GM23338 (cell line): ENCODE measurements around the gene ETV6. TPM values are rescaled to one million over a fixed set of nuclear protein-coding genes. Genes with fewer than 3 reads are reported as not detected.

Experiments
- ATAC-seq: fragments of 200-7000 bp; cut with Tn5 transposase; 3 replicates; pipeline ENCODE4 v1.9.1; 2020
- DNase-seq: peaks from one replicate; pipeline ENCODE4 v3.0.0-alpha.2; 2015; ENCODE audit warnings: low spot score
- H2AFZ ChIP-seq: fragments of 200-600 bp; sonication (generic); 2 replicates; pipeline ENCODE4 v1.8.0; 2016; ENCODE audit warnings: antibody characterized with exemption, mild to moderate bottlenecking, moderate library complexity
- H3F3A ChIP-seq: fragments of 200-600 bp; sonication (generic); replicated peaks from 2 replicates; pipeline ENCODE4 v1.8.0; 2017; ENCODE audit warnings: antibody characterized with exemption, mixed run types, low read depth
- H3K27ac ChIP-seq: fragments of 200-600 bp; sonication (generic); 2 replicates; pipeline ENCODE4 v1.6.1; 2016; ENCODE audit warnings: low read depth
- H3K27me3 ChIP-seq: fragments of 200-600 bp; sonication (generic); 2 replicates; pipeline ENCODE4 v1.8.0; 2016; ENCODE audit warnings: mild to moderate bottlenecking, mixed run types, moderate library complexity; ENCODE audit not compliant: insufficient read depth
- H3K36me3 ChIP-seq: fragments of 200-600 bp; sonication (generic); 2 replicates; pipeline ENCODE4 v1.8.0; 2016; ENCODE audit warnings: mild to moderate bottlenecking; ENCODE audit not compliant: insufficient read depth
- H3K4me1 ChIP-seq: fragments of 200-600 bp; sonication (generic); 2 replicates; pipeline ENCODE4 v1.8.0; 2016; ENCODE audit warnings: mild to moderate bottlenecking, moderate library complexity; ENCODE audit not compliant: insufficient read depth
- H3K4me2 ChIP-seq: fragments of 200-600 bp; sonication (generic); 2 replicates; pipeline ENCODE4 v1.7.1; 2017; ENCODE audit warnings: mixed run types
- H3K4me3 ChIP-seq: fragments of 200-600 bp; sonication (generic); 2 replicates; pipeline ENCODE4 v1.6.1; 2016; ENCODE audit warnings: mixed run types
- H3K79me2 ChIP-seq: fragments of 200-600 bp; sonication (generic); replicated peaks from 2 replicates; pipeline ENCODE4 v1.8.0; 2017; ENCODE audit warnings: mild to moderate bottlenecking; ENCODE audit not compliant: insufficient read depth
- H3K9me2 ChIP-seq: fragments of 200-600 bp; sonication (generic); 2 replicates; pipeline ENCODE4 v1.8.0; 2017; ENCODE audit not compliant: insufficient read depth
- H4K20me1 ChIP-seq: fragments of 200-600 bp; sonication (generic); replicated peaks from 2 replicates; pipeline ENCODE4 v1.8.0; 2017; ENCODE audit warnings: mild to moderate bottlenecking; ENCODE audit not compliant: insufficient read depth
- H3K27ac Mint-ChIP-seq: 2 replicates; pipeline ENCODE4 v1.8.0; 2020; ENCODE audit warnings: inconsistent platforms, mild to moderate bottlenecking, moderate library complexity, mixed read lengths
- H3K27me3 Mint-ChIP-seq: 3 replicates; pipeline ENCODE4 v1.8.0; 2022; ENCODE audit warnings: low read depth, mild to moderate bottlenecking, moderate library complexity, mixed read lengths, inconsistent platforms; ENCODE audit not compliant: insufficient read depth, poor library complexity
- H3K36me3 Mint-ChIP-seq: 3 replicates; pipeline ENCODE4 v1.8.0; 2021; ENCODE audit warnings: low read depth, mild to moderate bottlenecking, inconsistent platforms, moderate library complexity, mixed read lengths
- H3K4me1 Mint-ChIP-seq: 3 replicates; pipeline ENCODE4 v1.8.0; 2020; ENCODE audit warnings: mild to moderate bottlenecking, inconsistent platforms, mixed read lengths
- H3K4me3 Mint-ChIP-seq: 3 replicates; pipeline ENCODE4 v1.8.0; 2021; ENCODE audit warnings: moderate library complexity, mild to moderate bottlenecking, inconsistent platforms, mixed read lengths
- H3K9me3 Mint-ChIP-seq: 3 replicates; pipeline ENCODE4 v1.8.0; 2020; ENCODE audit warnings: moderate library complexity, mild to moderate bottlenecking, inconsistent platforms, mixed read lengths
- CREB1 ChIP-seq: fragments of 250-450 bp; sonication (Bioruptor Pico); IDR thresholded peaks from 2 replicates; pipeline ENCODE4 v1.5.0; 2020; ENCODE audit warnings: low read depth, mild to moderate bottlenecking, moderate library complexity
- EZH2phosphoT487 ChIP-seq: fragments of 200-600 bp; sonication (generic); IDR thresholded peaks from one replicate; pipeline ENCODE4 v1.8.1; 2018; ENCODE audit warnings: antibody characterized with exemption; ENCODE audit not compliant: unreplicated experiment
- JUNB ChIP-seq: IDR thresholded peaks from one replicate; pipeline ENCODE4 v1.6.1; 2016; ENCODE audit warnings: antibody characterized with exemption; ENCODE audit not compliant: unreplicated experiment
- POLR2AphosphoS5 ChIP-seq: IDR thresholded peaks from 2 replicates; pipeline ENCODE4 v1.6.1; 2016; ENCODE audit warnings: antibody characterized with exemption, low read depth
- ZNF331 ChIP-seq: fragments of 250-450 bp; sonication (Bioruptor Pico); IDR thresholded peaks from 2 replicates; pipeline ENCODE4 v1.5.0; 2020; ENCODE audit warnings: low read depth, mild to moderate bottlenecking, moderate library complexity
- polyA plus RNA-seq: library from polyadenylated mRNA; unstranded; fragments of >200 nt; fragmentation: Nextera tagmentation; extraction: Ambion mirVana; gene quantifications from 2 replicates; pipeline ENCODE4 v1.2.1, GENCODE V29; 2016
- total RNA-seq: library from RNA; depleted of rRNA; stranded (reverse); fragments of >200 nt; shearing (Covaris generic); gene quantifications from 2 replicates; pipeline ENCODE4 v1.2.3, GENCODE V29; 2014
- TF ChIP-seq, protein P1 (sequence below): fragments of 250-450 bp; sonication (Bioruptor Pico); IDR thresholded peaks from 2 replicates; pipeline ENCODE4 v1.5.0; 2020; ENCODE audit warnings: mild to moderate bottlenecking, moderate library complexity

Gene ETV6
- total and polyA plus RNA-seq, 2 experiments from 2014 or later = 7.5 to 15.1 TPM

GRCh38 chr12:11661491-11662089 lies 12.1 kb downstream of the ETV6 start (continued):
- no peak for TF ChIP-seq EZH2phosphoT487

GRCh38 chr12:11662369-11662768 lies 12.9 kb downstream of the ETV6 start:
- Histone ChIP-seq H3F3A (peaks cover 3% of the 10 kb centered on the region; the same call in 1 of the 2 replicates), H3K4me1 (peaks cover 25% of the 10 kb centered on the region), H3K27ac (no peak overlapping the region), H3K4me3 (no peak overlapping the region), H4K20me1 (no peaks in the 10 kb centered on the region; the same call in 1 of the 2 replicates), H3K36me3 (no peaks in the 10 kb centered on the region), H2AFZ (no peak overlapping the region), H3K4me2 (no peak overlapping the region), H3K9me2 (no peaks in the 10 kb centered on the region), H3K27me3 (no peaks in the 10 kb centered on the region), H3K79me2 (peaks cover 77% of the 10 kb centered on the region)
- peaks cover 10% of the 10 kb centered on the region; the same call in 1 of the 3 replicates for H3K36me3 Mint-ChIP-seq
- H3K27me3 Mint-ChIP-seq = peaks cover 10% of the 10 kb centered on the region
- no peaks in the 10 kb centered on the region for H3K9me3 Mint-ChIP-seq
- H3K27ac Mint-ChIP-seq = no peak overlapping the region
- no peak overlapping the region for H3K4me3 Mint-ChIP-seq
- ATAC-seq (no peak), DNase-seq (no peak)
- H3K4me1 Mint-ChIP-seq = peaks cover 48% of the 10 kb centered on the region
- no peak for TF ChIP-seq POLR2AphosphoS5
- no peak for TF ChIP-seq ZNF331
- TF ChIP-seq, protein P1, sequence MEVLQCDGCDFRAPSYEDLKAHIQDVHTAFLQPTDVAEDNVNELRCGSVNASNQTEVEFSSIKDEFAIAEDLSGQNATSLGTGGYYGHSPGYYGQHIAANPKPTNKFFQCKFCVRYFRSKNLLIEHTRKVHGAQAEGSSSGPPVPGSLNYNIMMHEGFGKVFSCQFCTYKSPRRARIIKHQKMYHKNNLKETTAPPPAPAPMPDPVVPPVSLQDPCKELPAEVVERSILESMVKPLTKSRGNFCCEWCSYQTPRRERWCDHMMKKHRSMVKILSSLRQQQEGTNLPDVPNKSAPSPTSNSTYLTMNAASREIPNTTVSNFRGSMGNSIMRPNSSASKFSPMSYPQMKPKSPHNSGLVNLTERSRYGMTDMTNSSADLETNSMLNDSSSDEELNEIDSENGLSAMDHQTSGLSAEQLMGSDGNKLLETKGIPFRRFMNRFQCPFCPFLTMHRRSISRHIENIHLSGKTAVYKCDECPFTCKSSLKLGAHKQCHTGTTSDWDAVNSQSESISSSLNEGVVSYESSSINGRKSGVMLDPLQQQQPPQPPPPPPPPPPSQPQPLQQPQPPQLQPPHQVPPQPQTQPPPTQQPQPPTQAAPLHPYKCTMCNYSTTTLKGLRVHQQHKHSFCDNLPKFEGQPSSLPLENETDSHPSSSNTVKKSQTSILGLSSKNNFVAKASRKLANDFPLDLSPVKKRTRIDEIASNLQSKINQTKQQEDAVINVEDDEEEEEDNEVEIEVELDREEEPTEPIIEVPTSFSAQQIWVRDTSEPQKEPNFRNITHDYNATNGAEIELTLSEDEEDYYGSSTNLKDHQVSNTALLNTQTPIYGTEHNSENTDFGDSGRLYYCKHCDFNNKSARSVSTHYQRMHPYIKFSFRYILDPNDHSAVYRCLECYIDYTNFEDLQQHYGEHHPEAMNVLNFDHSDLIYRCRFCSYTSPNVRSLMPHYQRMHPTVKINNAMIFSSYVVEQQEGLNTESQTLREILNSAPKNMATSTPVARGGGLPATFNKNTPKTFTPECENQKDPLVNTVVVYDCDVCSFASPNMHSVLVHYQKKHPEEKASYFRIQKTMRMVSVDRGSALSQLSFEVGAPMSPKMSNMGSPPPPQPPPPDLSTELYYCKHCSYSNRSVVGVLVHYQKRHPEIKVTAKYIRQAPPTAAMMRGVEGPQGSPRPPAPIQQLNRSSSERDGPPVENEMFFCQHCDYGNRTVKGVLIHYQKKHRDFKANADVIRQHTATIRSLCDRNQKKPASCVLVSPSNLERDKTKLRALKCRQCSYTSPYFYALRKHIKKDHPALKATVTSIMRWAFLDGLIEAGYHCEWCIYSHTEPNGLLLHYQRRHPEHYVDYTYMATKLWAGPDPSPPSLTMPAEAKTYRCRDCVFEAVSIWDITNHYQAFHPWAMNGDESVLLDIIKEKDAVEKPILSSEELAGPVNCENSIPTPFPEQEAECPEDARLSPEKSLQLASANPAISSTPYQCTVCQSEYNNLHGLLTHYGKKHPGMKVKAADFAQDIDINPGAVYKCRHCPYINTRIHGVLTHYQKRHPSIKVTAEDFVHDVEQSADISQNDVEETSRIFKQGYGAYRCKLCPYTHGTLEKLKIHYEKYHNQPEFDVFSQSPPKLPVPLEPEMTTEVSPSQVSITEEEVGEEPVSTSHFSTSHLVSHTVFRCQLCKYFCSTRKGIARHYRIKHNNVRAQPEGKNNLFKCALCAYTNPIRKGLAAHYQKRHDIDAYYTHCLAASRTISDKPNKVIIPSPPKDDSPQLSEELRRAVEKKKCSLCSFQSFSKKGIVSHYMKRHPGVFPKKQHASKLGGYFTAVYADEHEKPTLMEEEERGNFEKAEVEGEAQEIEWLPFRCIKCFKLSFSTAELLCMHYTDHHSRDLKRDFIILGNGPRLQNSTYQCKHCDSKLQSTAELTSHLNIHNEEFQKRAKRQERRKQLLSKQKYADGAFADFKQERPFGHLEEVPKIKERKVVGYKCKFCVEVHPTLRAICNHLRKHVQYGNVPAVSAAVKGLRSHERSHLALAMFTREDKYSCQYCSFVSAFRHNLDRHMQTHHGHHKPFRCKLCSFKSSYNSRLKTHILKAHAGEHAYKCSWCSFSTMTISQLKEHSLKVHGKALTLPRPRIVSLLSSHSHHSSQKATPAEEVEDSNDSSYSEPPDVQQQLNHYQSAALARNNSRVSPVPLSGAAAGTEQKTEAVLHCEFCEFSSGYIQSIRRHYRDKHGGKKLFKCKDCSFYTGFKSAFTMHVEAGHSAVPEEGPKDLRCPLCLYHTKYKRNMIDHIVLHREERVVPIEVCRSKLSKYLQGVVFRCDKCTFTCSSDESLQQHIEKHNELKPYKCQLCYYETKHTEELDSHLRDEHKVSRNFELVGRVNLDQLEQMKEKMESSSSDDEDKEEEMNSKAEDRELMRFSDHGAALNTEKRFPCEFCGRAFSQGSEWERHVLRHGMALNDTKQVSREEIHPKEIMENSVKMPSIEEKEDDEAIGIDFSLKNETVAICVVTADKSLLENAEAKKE (CRISPR knock-in tag) = no peak
- TF ChIP-seq JUNB = no peak
- no peak for TF ChIP-seq CREB1 (CRISPR knock-in tag)
